ENCODE measurements around the gene ADCY5. TPM values are rescaled to one million over a fixed set of nuclear protein-coding genes. Genes with fewer than 3 reads are reported as not detected.

ADCY5 gene
- total and polyA plus RNA-seq, 2 donors (not counting 1 experiment from before 2014, with no cell fraction given) = not detected

GRCh38 chr3:123350971-123351370 lies 97.9 kb downstream of the ADCY5 start:
- Histone ChIP-seq H3K4me2 (replicated peaks; ENCODE audit: low read depth, low read length, poor library complexity, severe bottlenecking) (no peak overlapping the region), H3K4me1 (ENCODE audit: control insufficient read depth in 2 of 2, insufficient read depth in 2 of 2, low read length in 2 of 2) (no peaks in the 10 kb centered on the region), H4K20me1 (ENCODE audit: control insufficient read depth, insufficient read depth, low read length, poor library complexity, severe bottlenecking) (no peaks in the 10 kb centered on the region), H3K27ac (ENCODE audit: low read length in 2 of 2) (no peak overlapping the region), H3K4me3 (ENCODE audit: control extremely low read depth in 1 of 5, extremely low read depth in 1 of 5, insufficient read depth in 1 of 5, low read depth in 2 of 5, low read length in 4 of 5) (no peak overlapping the region), H3K79me2 (ENCODE audit: control insufficient read depth, insufficient read depth, low read length) (no peaks in the 10 kb centered on the region), H3K36me3 (replicated peaks in 1 of 2; ENCODE audit: control extremely low read depth in 1 of 2, control insufficient read depth in 1 of 2, extremely low read depth in 1 of 2, insufficient read depth in 2 of 2, low read length in 1 of 2) (no peaks in the 10 kb centered on the region), H2AFZ (ENCODE audit: insufficient read depth, low read depth, low read length, poor library complexity, severe bottlenecking) (no peak overlapping the region), H3K9me3 (ENCODE audit: control extremely low read depth in 1 of 3, control insufficient read depth in 2 of 3, insufficient read depth in 1 of 3, low read length in 2 of 3) (peaks cover 0 to 2% (median 0%) of the 10 kb centered on the region in 3 donors), H3K9ac (ENCODE audit: low read length) (no peak overlapping the region), H3K27me3 (replicated peaks in 1 of 4; ENCODE audit: control extremely low read depth in 1 of 4, control insufficient read depth in 3 of 4, insufficient read depth in 4 of 4, low read length in 3 of 4) (peaks cover 0 to 3% (median 0%) of the 10 kb centered on the region in 4 experiments)
- Mint-ChIP-seq H3K4me1 (no peaks in the 10 kb centered on the region), H3K27ac (no peak overlapping the region), H3K4me3 (no peak overlapping the region), H3K27me3 (peaks cover 40% of the 10 kb centered on the region), H3K9me3 (ENCODE audit: insufficient read depth) (peaks cover 2% of the 10 kb centered on the region)
- intact Hi-C loops (cut with micrococcal nuclease) = no loop called here
- ChIA-PET POLR2A (no interaction called here), CTCF (interaction anchor here (1.3 kb wide), 1 partner anchor 20 kb away, joined by 3 read pairs; no protein-coding TSS in a partner anchor)
- WGBS (ENCODE audit: insufficient coverage) = 77% methylated on average over 5 of the region's 6 CpGs
- no peak for ATAC-seq (ENCODE audit: low read depth)
- no peak for DNase-seq
- TF ChIP-seq CTCF (IDR thresholded peaks at IDR 0.05) = no peak

GRCh38 chr3:123349566-123350435 lies 99.1 kb downstream of the ADCY5 start:
- H3K9ac ChIP-seq (ENCODE audit: low read length) = no peak overlapping the region
- no peak overlapping the region for H2AFZ ChIP-seq (ENCODE audit: insufficient read depth, low read depth, low read length, poor library complexity, severe bottlenecking)
- no peaks in the 10 kb centered on the region for H3K4me1 Mint-ChIP-seq
- no peak for TF ChIP-seq CTCF (IDR thresholded peaks at IDR 0.05)
- TF ChIP-seq EZH2 (IDR thresholded peaks at IDR 0.05; ENCODE audit: borderline replicate concordance, insufficient read depth, low read depth, low read length, poor library complexity, severe bottlenecking) = no peak
- no peak overlapping the region for H3K27ac Mint-ChIP-seq
- POLR2A ChIA-PET = no interaction called here
- no peaks in the 10 kb centered on the region for H3K36me3 ChIP-seq (replicated peaks in 1 of 2; ENCODE audit: control extremely low read depth in 1 of 2, control insufficient read depth in 1 of 2, extremely low read depth in 1 of 2, insufficient read depth in 2 of 2, low read length in 1 of 2)
- CTCF ChIA-PET = no interaction called here
- DNase-seq (no peak), ATAC-seq (ENCODE audit: low read depth) (no peak)
- H3K4me1 ChIP-seq (ENCODE audit: control insufficient read depth in 2 of 2, insufficient read depth in 2 of 2, low read length in 2 of 2) = no peaks in the 10 kb centered on the region
- H3K27ac ChIP-seq (ENCODE audit: low read length in 2 of 2) = no peak overlapping the region
- H3K27me3 ChIP-seq (replicated peaks in 1 of 4; ENCODE audit: control extremely low read depth in 1 of 4, control insufficient read depth in 3 of 4, insufficient read depth in 4 of 4, low read length in 3 of 4) = peaks cover 0 to 3% (median 0%) of the 10 kb centered on the region in 4 experiments
- H3K4me2 ChIP-seq (replicated peaks; ENCODE audit: low read depth, low read length, poor library complexity, severe bottlenecking) = no peak overlapping the region
- H3K27me3 Mint-ChIP-seq = peaks cover 37% of the 10 kb centered on the region
- H3K4me3 ChIP-seq (ENCODE audit: control extremely low read depth in 1 of 5, extremely low read depth in 1 of 5, insufficient read depth in 1 of 5, low read depth in 2 of 5, low read length in 4 of 5) = no peak overlapping the region
- H3K9me3 Mint-ChIP-seq (ENCODE audit: insufficient read depth) = peaks cover under 1% of the 10 kb centered on the region
- H4K20me1 ChIP-seq (ENCODE audit: control insufficient read depth, insufficient read depth, low read length, poor library complexity, severe bottlenecking) = no peaks in the 10 kb centered on the region
- H3K4me3 Mint-ChIP-seq = no peak overlapping the region
- H3K79me2 ChIP-seq (ENCODE audit: control insufficient read depth, insufficient read depth, low read length) = no peaks in the 10 kb centered on the region
- intact Hi-C loops (cut with micrococcal nuclease) = no loop called here
- H3K9me3 ChIP-seq (ENCODE audit: control extremely low read depth in 1 of 3, control insufficient read depth in 2 of 3, insufficient read depth in 1 of 3, low read length in 2 of 3) = peaks cover 0 to 2% (median 0%) of the 10 kb centered on the region in 3 donors
- 75% methylated on average over 9 of the region's 15 CpGs for WGBS (ENCODE audit: insufficient coverage)
